HepG2 (cell line): ENCODE data around the gene PLIN4.

ENCODE experiments used
- CBX5 ChIP-seq: sonication (generic); formaldehyde crosslinking; IDR thresholded peaks from 2 replicates; pipeline ENCODE4 v1.4.0; 2020; ENCODE audit warnings: missing genetic modification reagents, borderline replicate concordance
- JUN ChIP-seq: sonication (generic); formaldehyde crosslinking; IDR thresholded peaks from 2 replicates; pipeline ENCODE4 v1.4.0; 2020; ENCODE audit warnings: mild to moderate bottlenecking, missing genetic modification reagents
- RFX5 ChIP-seq: IDR thresholded peaks from 2 replicates; pipeline ENCODE4 v1.6.1; 2011; ENCODE audit warnings: low read depth, low read length, improper control_type of control experiment
- SALL1 ChIP-seq: sonication (generic); formaldehyde crosslinking; IDR thresholded peaks from 2 replicates; pipeline ENCODE4 v1.8.0; 2022; ENCODE audit warnings: mild to moderate bottlenecking, missing genetic modification reagents
- SKI ChIP-seq: fragments of 450-650 bp; IDR thresholded peaks from one replicate; pipeline ENCODE4 v1.6.1; 2018; ENCODE audit warnings: mild to moderate bottlenecking; ENCODE audit not compliant: partially characterized antibody
- TAF1 ChIP-seq: sonication (generic); formaldehyde crosslinking; IDR thresholded peaks from 2 replicates; pipeline ENCODE4 v1.4.0; 2020; ENCODE audit warnings: missing genetic modification reagents
- ZNF317 ChIP-seq: sonication (generic); formaldehyde crosslinking; IDR thresholded peaks from 2 replicates; pipeline ENCODE4 v1.5.0; 2020; ENCODE audit warnings: mild to moderate bottlenecking, missing genetic modification reagents
- TF ChIP-seq, protein P1 (sequence below): sonication (generic); formaldehyde crosslinking; IDR thresholded peaks from 2 replicates; pipeline ENCODE4 v1.5.0; 2020; ENCODE audit warnings: mild to moderate bottlenecking, missing genetic modification reagents, moderate library complexity
- TF ChIP-seq, protein P2 (sequence below): sonication (generic); formaldehyde crosslinking; IDR thresholded peaks from 2 replicates; pipeline ENCODE4 v1.4.0; 2020; ENCODE audit warnings: missing genetic modification reagents
- TF ChIP-seq, protein P3 (sequence below), 2 experiments: IDR thresholded peaks; 2 replicates each; pipeline ENCODE4 v1.6.1; 2011 to 2012; ENCODE audit warnings: low read length in 2 of 2, borderline replicate concordance in 1 of 2, low read depth in 1 of 2, mild to moderate bottlenecking in 1 of 2, moderate library complexity in 1 of 2
- TF ChIP-seq, protein P4 (sequence below): sonication (generic); formaldehyde crosslinking; conservative IDR thresholded peaks from 2 replicates; pipeline ENCODE4 v1.4.0; 2020; ENCODE audit warnings: missing genetic modification reagents

DNA sequence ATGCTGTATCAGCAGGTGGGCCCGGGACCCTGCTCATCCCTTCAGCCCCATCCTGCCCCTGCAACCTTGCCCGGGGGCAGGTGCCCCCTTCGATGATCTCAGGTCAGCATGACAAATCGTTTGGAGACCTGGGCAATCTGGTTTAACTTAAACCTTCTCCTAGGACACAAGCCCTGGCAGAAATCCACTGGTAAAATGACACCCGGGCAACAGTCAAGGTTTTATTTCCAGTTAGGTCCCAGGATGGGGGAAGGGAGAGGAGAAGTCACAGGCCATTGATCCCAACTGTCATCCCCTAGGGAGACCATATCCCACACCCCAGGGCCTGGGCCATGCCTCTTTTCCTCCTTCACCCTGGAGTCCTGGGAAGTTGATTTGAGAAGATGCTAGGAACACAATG, 18.5 kb upstream of the PLIN4 start:
- TF ChIP-seq, protein P1, sequence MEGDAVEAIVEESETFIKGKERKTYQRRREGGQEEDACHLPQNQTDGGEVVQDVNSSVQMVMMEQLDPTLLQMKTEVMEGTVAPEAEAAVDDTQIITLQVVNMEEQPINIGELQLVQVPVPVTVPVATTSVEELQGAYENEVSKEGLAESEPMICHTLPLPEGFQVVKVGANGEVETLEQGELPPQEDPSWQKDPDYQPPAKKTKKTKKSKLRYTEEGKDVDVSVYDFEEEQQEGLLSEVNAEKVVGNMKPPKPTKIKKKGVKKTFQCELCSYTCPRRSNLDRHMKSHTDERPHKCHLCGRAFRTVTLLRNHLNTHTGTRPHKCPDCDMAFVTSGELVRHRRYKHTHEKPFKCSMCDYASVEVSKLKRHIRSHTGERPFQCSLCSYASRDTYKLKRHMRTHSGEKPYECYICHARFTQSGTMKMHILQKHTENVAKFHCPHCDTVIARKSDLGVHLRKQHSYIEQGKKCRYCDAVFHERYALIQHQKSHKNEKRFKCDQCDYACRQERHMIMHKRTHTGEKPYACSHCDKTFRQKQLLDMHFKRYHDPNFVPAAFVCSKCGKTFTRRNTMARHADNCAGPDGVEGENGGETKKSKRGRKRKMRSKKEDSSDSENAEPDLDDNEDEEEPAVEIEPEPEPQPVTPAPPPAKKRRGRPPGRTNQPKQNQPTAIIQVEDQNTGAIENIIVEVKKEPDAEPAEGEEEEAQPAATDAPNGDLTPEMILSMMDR (CRISPR knock-in tag) = no peak
- TF ChIP-seq ZNF317 (CRISPR knock-in tag) (no peak), JUN (no peak), SALL1 (CRISPR knock-in tag) (no peak), SKI (no peak), TAF1 (no peak), RFX5 (no peak), CBX5 (CRISPR knock-in tag) (no peak)
- TF ChIP-seq, protein P2, sequence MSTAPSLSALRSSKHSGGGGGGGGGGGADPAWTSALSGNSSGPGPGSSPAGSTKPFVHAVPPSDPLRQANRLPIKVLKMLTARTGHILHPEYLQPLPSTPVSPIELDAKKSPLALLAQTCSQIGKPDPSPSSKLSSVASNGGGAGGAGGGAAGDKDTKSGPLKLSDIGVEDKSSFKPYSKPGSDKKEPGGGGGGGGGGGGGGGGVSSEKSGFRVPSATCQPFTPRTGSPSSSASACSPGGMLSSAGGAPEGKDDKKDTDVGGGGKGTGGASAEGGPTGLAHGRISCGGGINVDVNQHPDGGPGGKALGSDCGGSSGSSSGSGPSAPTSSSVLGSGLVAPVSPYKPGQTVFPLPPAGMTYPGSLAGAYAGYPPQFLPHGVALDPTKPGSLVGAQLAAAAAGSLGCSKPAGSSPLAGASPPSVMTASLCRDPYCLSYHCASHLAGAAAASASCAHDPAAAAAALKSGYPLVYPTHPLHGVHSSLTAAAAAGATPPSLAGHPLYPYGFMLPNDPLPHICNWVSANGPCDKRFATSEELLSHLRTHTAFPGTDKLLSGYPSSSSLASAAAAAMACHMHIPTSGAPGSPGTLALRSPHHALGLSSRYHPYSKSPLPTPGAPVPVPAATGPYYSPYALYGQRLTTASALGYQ (CRISPR knock-in tag) = no peak
- TF ChIP-seq, protein P3, sequence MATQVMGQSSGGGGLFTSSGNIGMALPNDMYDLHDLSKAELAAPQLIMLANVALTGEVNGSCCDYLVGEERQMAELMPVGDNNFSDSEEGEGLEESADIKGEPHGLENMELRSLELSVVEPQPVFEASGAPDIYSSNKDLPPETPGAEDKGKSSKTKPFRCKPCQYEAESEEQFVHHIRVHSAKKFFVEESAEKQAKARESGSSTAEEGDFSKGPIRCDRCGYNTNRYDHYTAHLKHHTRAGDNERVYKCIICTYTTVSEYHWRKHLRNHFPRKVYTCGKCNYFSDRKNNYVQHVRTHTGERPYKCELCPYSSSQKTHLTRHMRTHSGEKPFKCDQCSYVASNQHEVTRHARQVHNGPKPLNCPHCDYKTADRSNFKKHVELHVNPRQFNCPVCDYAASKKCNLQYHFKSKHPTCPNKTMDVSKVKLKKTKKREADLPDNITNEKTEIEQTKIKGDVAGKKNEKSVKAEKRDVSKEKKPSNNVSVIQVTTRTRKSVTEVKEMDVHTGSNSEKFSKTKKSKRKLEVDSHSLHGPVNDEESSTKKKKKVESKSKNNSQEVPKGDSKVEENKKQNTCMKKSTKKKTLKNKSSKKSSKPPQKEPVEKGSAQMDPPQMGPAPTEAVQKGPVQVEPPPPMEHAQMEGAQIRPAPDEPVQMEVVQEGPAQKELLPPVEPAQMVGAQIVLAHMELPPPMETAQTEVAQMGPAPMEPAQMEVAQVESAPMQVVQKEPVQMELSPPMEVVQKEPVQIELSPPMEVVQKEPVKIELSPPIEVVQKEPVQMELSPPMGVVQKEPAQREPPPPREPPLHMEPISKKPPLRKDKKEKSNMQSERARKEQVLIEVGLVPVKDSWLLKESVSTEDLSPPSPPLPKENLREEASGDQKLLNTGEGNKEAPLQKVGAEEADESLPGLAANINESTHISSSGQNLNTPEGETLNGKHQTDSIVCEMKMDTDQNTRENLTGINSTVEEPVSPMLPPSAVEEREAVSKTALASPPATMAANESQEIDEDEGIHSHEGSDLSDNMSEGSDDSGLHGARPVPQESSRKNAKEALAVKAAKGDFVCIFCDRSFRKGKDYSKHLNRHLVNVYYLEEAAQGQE (IDR thresholded peaks at IDR 0.05; ENCODE audit: borderline replicate concordance in 1 of 2, low read depth in 1 of 2, low read length in 2 of 2) = no peak
- TF ChIP-seq, protein P4, sequence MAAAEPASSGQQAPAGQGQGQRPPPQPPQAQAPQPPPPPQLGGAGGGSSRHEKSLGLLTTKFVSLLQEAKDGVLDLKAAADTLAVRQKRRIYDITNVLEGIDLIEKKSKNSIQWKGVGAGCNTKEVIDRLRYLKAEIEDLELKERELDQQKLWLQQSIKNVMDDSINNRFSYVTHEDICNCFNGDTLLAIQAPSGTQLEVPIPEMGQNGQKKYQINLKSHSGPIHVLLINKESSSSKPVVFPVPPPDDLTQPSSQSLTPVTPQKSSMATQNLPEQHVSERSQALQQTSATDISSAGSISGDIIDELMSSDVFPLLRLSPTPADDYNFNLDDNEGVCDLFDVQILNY = no peak
